ENCODE data around the gene TLR4.
A peak's percentile ranks its signal among the peaks of the same experiment; 100 is the strongest.

TLR4 gene

DNA sequence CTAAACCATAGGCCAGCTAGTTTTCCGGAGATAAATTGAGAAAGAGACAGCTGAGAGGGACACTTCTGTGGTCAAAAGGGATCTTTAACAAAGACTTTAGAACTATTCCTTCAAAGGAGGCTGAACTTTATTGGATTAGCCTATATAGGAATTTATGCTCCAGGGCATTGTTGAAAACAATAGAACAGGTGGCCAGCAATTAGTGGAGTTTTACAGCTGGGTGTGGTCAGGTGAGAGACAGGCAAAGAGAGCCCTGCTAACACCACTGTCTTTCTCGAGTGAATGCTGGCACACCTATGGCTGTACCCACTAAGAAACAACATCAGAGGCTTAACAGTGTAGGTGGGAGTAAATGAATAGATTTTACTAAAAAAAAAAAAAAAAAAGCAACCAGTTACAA lies 16.7 kb upstream of the TLR4 start:
- no peaks in the 10 kb centered on the region for H3K36me3 Mint-ChIP-seq (ENCODE audit: low read depth)
- TF ChIP-seq, protein P1, sequence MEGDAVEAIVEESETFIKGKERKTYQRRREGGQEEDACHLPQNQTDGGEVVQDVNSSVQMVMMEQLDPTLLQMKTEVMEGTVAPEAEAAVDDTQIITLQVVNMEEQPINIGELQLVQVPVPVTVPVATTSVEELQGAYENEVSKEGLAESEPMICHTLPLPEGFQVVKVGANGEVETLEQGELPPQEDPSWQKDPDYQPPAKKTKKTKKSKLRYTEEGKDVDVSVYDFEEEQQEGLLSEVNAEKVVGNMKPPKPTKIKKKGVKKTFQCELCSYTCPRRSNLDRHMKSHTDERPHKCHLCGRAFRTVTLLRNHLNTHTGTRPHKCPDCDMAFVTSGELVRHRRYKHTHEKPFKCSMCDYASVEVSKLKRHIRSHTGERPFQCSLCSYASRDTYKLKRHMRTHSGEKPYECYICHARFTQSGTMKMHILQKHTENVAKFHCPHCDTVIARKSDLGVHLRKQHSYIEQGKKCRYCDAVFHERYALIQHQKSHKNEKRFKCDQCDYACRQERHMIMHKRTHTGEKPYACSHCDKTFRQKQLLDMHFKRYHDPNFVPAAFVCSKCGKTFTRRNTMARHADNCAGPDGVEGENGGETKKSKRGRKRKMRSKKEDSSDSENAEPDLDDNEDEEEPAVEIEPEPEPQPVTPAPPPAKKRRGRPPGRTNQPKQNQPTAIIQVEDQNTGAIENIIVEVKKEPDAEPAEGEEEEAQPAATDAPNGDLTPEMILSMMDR (IDR thresholded peaks at IDR 0.05; ENCODE audit: unreplicated experiment in 3 of 3) = no peak
- H3K4me3 Mint-ChIP-seq = no peak overlapping the region
- peaks cover 5% of the 10 kb centered on the region for H3K9me3 Mint-ChIP-seq
- no peaks in the 10 kb centered on the region for H3K27me3 Mint-ChIP-seq (ENCODE audit: low read depth)
- H3K27ac Mint-ChIP-seq = no peak overlapping the region
- H3K4me1 Mint-ChIP-seq = no peaks in the 10 kb centered on the region

DNA sequence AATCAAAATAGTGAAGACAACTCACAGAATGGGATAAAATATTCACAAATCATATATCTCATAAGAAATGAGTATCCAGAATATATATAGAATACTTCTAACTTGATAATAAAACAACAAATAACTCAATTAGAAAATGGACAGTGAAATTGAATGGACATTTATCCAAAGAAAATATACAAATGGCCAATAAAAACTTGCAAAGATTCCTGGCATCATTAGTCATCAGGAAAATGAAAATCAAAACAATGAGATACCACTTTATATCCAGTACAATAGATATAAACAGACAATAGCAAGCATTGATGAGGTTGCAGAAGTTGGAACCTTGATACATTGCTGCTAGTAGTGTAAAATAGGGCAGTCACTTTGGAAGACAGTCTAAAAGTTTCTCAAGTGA lies 12.8 kb upstream of the TLR4 start:
- Mint-ChIP-seq H3K9me3 (peaks cover 9% of the 10 kb centered on the region), H3K4me1 (no peaks in the 10 kb centered on the region), H3K36me3 (ENCODE audit: low read depth) (no peaks in the 10 kb centered on the region), H3K27me3 (ENCODE audit: low read depth) (no peaks in the 10 kb centered on the region), H3K27ac (no peak overlapping the region), H3K4me3 (no peak overlapping the region)
- TF ChIP-seq, protein P1 (IDR thresholded peaks at IDR 0.05; ENCODE audit: unreplicated experiment in 3 of 3) = no peak

DNA sequence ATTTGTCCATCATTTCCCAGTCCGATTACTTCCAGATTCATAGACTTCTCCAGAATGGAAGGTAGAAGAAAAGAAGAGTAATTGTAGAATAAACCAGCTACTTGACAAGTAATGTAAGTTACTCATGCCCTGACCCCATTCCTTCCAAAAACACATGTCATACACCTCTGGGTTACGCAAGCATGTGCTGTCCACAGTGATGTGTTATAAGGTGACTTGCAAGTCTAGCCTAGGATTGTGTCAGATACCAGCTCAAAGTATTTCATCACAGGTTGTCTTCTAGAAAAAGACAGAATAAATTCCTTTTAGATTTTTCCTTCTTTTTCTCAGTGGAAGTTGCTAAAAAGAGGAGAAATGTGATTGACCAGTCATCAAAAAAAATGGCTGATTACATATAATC lies 8.0 kb upstream of the TLR4 start:
- no peaks in the 10 kb centered on the region for H3K36me3 Mint-ChIP-seq (ENCODE audit: low read depth)
- no peak overlapping the region for H3K4me3 Mint-ChIP-seq
- H3K4me1 Mint-ChIP-seq = no peaks in the 10 kb centered on the region
- peaks cover 3% of the 10 kb centered on the region for H3K9me3 Mint-ChIP-seq
- H3K27me3 Mint-ChIP-seq (ENCODE audit: low read depth) = no peaks in the 10 kb centered on the region
- TF ChIP-seq, protein P1 (IDR thresholded peaks at IDR 0.05; ENCODE audit: unreplicated experiment in 3 of 3) = no peak
- no peak overlapping the region for H3K27ac Mint-ChIP-seq

DNA sequence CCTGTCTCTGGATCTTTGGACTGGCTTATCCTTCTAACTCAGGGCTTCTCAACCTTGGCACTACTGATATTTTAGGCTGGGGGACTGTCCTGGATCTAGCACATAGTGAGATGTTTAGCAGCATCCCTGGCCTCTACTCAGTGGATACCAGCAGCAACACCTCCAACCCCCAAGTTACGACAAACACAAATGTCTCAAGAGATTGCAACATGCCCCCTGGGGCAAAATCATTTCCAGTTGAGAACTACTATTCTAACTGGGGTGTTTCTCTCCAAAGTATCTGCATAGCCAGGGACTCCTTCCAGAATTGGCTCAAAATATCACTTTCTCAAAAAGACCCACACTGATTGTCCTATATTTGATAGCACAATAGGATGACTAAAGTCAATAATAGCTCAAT lies 7.2 kb upstream of the TLR4 start:
- Mint-ChIP-seq H3K4me3 (no peak overlapping the region), H3K27ac (no peak overlapping the region), H3K27me3 (ENCODE audit: low read depth) (no peaks in the 10 kb centered on the region), H3K4me1 (no peaks in the 10 kb centered on the region), H3K9me3 (peaks cover 3% of the 10 kb centered on the region), H3K36me3 (ENCODE audit: low read depth) (no peaks in the 10 kb centered on the region)
- TF ChIP-seq, protein P1 (IDR thresholded peaks at IDR 0.05; ENCODE audit: unreplicated experiment in 3 of 3) = no peak

DNA sequence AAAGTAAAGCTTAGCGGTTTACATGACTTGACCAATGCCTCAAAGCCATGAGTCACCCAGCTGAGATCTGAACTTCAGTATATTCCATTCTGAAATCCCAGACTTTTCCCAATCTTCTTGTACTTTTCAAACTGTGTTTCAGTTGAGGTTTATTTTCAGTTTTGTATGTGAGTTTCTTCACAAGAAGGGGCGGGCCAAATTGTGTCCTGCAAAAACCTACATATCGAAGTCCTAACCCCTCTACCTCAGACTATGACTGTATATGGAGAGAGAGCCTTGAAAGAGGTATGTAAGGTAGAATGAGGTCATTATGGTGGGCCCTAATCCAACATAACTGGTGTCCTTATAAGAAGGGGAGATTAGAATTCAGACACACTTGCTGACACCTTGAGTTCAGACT lies 666 bp upstream of the TLR4 start:
- Mint-ChIP-seq H3K9me3 (no peaks in the 10 kb centered on the region), H3K4me3 (peak overlapping the region in 2 of 3 experiments; percentile 66)
- TF ChIP-seq, protein P1 (IDR thresholded peaks at IDR 0.05; ENCODE audit: unreplicated experiment in 3 of 3) = no peak

DNA sequence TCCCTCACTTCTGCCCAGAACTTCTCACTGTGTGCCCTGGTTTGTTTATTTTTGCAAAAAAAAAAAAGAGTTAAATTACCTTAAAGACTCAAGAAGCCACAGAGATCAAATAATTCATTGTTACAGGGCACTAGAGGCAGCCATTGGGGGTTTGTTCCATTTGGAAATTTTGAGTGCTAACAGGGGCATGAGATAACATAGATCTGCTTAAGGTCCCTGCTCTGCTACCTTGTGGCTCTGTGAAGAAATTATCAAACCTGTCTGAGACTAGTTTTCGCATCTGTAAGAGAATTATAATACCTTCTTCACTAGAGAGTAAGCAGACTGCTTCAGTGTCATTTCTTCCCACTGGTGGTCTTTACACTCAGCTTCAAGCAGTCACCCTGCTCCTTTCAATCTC lies 394 bp downstream of the TLR4 start:
- Mint-ChIP-seq H3K27me3 (ENCODE audit: low read depth) (no peaks in the 10 kb centered on the region), H3K4me3 (peak overlapping the region; percentile 47 to 66 (median 66)), H3K4me1 (peaks cover 18% of the 10 kb centered on the region), H3K27ac (peak overlapping the region; percentile 30 to 66 (median 65)), H3K9me3 (no peaks in the 10 kb centered on the region), H3K36me3 (ENCODE audit: low read depth) (no peaks in the 10 kb centered on the region)
- TF ChIP-seq, protein P1 (IDR thresholded peaks at IDR 0.05; ENCODE audit: unreplicated experiment in 3 of 3) = no peak

More for the DNA sequence above, 666 bp upstream of the TLR4 start:
- H3K36me3 Mint-ChIP-seq (ENCODE audit: low read depth) = no peaks in the 10 kb centered on the region
- no peaks in the 10 kb centered on the region for H3K27me3 Mint-ChIP-seq (ENCODE audit: low read depth)
- H3K4me1 Mint-ChIP-seq = peaks cover 18% of the 10 kb centered on the region
- peak overlapping the region in 2 of 3 experiments; percentile 25 to 65 for H3K27ac Mint-ChIP-seq

Measured in nephron (organoid).